Ovary (tissue), 3 donors: ENCODE data around the gene GHR.

ENCODE experiments used
- CTCF ChIP-seq, 3 donors: fragments of 450-650 bp in 2 of 3; fragments of 200-600 bp in 1 of 3; IDR thresholded peaks; one replicate each; pipeline versions ENCODE4 v1.5.1 to v1.8.0; 2016 to 2022; ENCODE audit warnings: antibody characterized with exemption in 3 of 3, mild to moderate bottlenecking in 1 of 3
- EP300 ChIP-seq: sonication (generic); formaldehyde crosslinking; IDR thresholded peaks from one replicate; pipeline ENCODE4 v1.6.1; 2017; ENCODE audit warnings: antibody characterized with exemption
- POLR2A ChIP-seq: fragments of 450-650 bp; IDR thresholded peaks from one replicate; pipeline ENCODE4 v1.6.1; 2017; ENCODE audit warnings: antibody characterized with exemption, mild to moderate bottlenecking, moderate library complexity
- donor health status: DM: no; HTN: no; CAD: no.

- TF ChIP-seq POLR2A (no peak), CTCF (IDR thresholded peaks at IDR 0.05) (no peak), EP300 (no peak)
These were observed 298.2 kb downstream of the GHR start for GRCh38 chr5:42721484-42721883.
